HG03175 (cell line): Measurements from ENCODE around the gene IDH1.
"Not testable (repeated sequence)": the region's sequence is repeated elsewhere in the genome, so short reads cannot be mapped to it uniquely, and the experiment has no call there.

ENCODE experiments used
- ATAC-seq: cut with Tn5 transposase; IDR thresholded peaks from one replicate; pipeline ENCODE4 v1.9.1; 2021; ENCODE audit warnings: mild to moderate bottlenecking, moderate library complexity; ENCODE audit not compliant: unreplicated experiment

Gene IDH1

DNA sequence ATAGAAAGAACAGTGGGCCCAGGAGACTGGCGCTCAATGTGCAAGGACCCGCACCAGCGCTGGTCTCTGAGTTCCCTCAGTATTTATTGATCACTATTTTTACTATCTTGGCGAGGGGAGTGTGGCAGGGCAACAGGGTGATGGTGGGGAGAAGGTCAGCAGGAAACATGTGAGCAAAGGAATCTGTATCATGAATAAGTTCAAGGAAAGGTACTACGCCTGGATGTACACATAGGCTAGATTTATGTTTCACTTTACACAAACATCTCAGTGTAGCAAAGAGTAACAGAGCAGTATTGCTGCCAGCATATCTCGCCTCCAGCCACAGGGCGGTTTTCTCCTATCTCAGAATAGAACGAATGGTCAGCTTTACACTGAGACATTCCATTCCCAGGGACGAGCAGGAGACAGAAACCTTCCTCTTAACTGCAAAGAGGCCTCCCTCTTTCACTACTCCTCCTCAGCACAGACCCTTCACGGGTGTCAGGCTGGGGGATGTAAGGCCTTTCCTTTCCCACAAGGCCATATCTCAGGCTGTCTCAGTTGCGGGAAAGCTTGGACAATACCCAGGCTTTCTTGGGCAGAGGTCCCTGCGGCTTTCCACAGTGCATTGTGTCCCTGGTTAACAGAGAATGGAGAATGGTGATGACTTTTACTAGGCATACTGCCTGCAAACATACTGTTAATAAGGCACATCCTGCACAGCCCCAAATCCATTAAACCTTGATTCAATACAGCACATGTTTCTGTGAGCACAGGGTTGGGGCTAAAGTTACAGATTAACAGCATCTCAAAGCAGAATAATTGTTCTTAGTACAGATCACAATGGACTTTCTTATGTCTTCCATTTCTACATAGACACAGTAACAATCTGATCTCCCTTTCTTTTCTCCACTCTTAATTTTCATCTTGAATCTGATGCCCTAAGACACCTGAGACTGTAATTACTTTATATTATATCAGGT is 2.3 kb upstream of the IDH1 start:
- ATAC-seq, result not testable (repeated sequence)

DNA sequence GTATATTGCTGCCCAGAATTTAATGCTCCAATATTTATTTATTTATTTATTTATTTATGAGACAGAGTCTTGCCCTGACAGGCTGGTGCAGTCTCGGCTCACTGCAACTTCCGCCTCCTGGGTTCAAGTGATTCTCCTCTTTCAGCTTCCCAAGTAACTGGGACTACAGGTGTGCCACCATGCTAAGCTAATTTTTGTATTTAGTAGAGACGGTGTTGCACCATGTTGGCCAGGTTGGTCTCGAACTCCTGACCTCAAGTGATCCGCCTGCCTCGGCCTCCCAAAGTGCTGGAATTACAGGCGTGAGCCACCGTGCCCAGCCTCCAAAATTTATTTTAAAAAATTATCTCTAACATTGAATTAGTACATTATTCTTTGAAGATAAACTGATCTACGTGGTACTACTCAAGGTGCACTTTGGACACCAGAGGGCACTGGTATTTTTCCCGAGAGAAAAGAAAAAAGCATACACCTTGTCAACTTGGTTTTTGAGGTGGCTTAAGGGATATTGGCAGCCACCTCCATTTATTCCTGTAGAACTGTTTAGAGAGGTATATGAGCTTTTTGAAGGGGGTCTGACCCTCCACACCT is 1.4 kb upstream of the IDH1 start:
- no peak for ATAC-seq

DNA sequence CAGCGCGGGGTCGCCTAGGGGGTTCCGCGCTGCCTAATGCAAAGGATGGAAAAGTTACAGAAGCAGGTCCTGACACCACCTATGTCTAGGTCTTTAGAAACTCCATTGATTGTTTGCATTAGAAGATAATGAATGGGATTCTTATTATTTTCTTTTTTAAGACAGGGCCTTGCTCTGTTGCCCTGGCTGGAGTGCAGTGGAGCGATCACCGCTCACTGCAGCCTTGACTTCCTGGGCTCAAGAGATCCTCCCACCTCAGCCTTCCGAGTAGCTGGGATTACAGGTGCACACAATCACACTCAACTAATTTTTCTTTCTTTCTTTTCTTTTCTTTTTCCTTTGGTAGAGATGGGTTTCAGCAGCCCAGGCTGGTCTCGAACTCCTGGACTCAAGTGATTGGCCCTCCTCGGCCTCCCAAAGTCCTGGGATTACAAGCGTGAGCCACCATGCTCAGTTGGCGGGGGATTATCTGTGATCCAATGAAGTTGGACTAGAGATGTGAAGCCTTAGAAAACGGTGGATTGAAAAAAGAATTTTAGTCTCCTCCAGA is 761 bp upstream of the IDH1 start:
- ATAC-seq, result peak; percentile 11

DNA sequence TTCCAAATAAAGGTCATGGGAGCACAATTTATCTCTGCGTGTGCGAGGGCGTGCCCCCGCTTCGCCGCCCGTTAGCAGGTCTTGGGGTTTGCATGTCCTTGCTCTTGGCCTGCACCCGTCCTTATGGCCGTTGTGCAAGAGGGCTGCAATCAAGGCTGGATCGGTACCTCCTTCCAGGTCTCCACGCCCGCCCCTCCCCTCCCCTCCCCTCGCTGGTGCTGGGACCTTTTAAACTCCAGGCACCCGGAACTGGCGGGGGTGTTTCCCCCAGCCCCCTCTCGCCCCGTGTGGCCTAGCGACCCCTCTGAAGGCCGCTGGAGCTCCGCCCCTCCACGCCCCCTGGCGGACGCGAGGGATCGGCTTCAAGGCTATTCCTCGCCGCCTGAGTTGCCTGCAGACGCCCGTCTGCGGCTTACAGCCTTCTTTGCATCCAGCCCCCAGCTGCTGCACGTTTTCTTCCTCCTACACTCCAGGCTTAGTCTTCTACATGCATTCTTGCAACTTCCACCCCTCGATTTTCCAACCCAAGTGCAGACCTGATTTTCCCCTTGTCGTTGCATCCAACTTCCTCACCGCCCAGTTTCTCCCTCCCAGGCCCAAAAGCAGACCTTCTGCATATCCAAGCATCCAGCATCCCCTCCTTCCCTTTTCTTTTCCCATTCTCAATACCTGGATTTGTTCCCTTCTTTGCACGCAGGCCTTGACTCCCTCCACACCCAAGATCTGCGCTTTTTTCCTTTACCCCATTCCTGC is 577 bp downstream of the IDH1 start:
- ATAC-seq, result peak; percentile 77

DNA sequence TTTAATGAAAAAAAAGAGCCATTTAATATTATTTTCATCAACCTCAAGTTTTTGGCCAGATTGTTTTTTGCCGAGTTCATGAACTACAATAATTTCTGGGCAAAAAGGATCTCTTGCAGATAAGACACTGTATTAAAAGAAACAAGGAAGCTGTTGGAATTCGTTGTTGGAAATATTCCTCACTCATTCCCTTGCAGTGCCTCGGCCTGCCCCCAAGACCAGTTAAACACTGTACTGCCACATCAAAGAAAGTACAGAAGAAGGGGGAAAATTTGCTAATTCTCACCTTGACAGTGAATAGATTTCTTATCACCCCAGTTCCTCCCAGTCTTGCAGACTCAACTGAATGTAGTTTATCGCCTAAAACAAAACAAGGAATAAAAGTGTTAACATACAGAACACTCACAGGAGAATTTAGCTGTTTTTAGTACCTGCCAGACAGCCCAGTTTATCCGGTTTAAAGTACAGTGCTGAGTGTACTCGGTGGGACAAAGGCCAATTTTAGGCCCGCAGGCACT is 1.2 kb downstream of the IDH1 start:
- ATAC-seq, result no peak

DNA sequence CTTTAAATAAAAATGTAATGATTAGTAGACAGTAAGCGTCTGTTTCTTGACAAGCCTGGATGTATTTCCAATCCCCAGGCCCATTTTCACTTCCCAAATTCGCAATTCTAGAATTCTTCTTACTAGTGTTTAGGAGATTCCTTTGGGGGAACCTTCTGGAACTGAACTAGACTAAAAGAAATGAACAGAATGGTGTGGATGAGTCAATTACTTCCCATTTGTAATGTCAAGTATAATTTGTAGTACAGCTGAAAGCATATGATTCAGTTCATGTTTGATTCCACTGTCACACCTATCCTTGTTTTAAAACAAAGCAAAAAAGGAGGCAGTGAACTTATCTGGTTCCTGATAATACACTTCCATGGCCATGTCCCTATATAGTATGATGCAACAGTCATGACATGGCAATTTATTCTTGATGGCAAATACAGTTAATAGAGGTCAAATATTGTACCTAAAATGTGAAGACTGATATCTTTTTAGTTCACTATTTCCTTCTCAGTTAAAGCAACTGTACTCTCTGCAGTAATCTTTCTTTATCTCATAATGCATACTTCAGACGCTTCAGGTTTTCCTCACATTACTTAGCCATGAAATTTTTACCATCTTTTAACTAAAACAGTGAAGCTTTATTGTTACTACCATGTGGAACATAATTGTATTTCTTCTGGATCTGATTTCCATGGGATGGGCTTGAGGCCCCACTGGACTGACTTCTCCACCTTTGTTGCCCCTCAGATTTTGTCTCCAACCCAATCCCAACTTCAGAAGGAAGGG is 2.0 kb downstream of the IDH1 start:
- no peak for ATAC-seq

DNA sequence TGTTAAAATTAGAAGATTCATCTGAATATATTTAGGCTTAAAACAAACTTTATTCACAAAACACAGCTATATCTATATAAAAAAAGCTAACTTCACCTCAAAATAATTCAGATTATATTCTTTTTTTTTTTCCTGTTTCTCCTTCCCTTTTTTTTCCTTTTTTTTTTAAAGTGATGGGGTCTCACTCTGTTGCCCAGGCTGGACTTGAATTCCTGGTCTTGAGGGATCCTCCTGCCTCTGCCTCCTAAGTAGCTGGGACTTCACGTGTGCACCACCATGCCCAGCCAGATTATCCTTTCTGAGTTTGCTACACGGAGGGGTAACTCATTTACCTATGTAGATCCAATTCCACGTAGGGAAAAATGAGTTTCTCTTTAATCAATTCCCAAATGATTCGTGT is 3.8 kb downstream of the IDH1 start:
- no peak for ATAC-seq

DNA sequence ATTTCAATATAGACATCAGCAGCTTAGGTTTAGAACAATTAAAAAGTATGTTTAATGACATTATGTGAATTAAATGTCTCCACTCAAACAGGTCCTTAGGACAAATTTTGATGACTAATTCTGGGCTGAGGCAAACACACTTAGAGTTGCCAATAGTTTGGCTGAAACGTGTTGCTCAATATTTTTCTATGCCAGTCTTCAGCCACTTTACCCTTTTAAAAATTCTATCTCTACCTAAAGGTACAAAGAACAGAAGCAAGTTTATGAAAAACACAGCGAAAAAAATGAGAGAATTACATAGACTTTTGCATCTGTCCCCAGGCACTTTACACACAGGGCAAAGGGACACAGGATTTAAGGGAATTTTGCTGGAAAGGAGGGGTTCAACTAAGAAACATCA is 4.5 kb downstream of the IDH1 start:
- no peak for ATAC-seq

DNA sequence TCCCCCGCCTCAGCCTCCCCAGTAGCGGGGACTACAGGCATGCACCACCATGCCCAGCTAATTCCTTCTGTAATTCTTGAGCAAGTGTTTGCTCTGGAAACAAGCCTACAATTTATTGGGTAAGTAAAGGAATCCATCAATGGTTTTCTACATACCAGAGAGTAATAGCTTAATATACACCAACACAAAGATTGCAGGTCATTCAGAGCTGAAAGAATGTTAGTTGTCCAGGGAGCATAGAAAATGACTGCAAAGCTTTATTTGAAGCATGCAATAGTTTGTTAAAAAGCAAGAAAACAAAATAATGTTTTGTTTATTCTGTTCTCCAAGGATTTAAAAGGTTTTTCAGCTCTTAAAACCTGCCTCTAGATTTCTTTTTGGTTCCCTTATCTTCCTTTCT is 5.6 kb downstream of the IDH1 start:
- ATAC-seq, result no peak

DNA sequence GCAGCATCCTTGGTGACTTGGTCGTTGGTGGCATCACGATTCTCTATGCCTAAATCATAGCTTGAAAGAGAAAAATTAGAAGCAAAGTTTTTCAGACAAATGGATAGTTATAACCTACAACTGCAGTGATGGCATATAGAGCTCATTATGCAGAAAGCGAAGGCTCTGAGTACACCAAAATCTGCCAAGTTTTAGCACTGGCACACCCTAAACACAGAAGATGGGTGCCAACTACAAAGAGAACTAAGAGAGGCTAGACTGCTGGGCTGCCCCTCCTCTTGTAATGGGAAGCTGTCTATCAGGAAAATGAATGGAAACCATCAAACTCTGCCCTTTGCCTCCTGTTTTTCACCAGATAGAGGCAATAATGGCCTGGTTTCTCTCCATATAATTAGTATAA is 6.3 kb downstream of the IDH1 start:
- no peak for ATAC-seq

DNA sequence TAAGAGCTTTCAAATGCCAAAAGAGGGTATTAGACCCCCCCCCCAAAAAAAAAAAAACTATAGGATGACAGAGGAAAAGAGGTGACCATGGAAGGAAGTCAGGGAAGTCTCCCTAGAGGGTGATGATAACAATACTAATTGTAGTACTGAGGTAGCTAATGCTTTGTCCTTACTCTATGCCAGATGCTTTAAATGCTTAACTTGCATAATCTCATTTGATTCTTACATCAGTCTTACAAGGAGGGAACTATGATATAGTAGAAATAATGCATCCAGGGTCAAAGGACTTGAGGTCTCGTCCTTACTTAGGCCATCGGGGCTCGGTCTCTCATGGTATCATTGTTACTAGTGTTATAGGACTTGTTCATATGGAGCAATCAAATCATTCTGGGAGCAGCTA is 9.1 kb downstream of the IDH1 start:
- no peak for ATAC-seq

DNA sequence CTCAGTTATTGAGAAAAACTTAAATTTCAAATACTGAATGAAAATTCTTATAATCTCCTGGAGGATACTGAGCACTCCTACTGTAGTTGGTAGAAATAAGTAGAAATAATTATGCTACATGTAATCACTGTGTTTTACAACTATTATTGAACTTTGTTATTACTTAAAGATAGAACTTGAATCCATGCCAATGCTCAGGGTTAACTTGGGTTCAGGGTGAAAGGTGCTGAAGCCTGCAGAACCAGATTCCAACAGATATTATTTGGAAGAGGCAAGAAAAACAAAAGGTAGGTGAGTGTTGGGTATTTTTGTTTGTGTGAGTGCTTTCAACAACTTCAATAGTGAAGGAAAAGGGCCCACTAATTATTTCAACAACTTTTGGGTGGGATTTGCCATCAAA is 10.4 kb downstream of the IDH1 start:
- ATAC-seq, result no peak

DNA sequence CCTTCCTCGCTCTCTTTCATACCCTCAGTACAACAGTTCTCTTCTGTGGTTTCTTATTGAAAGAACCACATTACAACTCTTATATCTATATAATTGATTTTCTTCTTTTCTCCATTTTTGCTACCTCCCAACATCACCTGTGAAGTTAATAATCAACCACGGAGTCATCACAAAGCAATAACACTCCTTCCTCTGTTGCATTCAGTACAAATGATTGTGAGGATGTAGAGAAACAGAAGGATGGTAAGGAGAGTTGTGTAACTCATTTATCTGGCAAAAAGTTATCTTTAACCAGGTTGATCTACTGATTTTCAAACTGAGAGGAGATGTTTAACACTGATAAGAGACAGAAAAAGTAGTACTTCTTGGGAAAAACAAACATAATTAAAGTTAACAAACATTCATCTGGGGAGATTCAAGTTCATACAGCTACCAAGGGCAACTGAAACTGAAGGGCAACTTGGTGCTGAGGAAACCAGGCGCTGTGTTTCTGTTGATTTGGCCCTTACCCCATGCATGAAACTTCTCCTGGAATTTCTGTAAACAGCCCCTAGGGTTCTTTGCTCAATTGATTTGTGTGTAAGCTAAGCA is 14.2 kb downstream of the IDH1 start:
- no peak for ATAC-seq

DNA sequence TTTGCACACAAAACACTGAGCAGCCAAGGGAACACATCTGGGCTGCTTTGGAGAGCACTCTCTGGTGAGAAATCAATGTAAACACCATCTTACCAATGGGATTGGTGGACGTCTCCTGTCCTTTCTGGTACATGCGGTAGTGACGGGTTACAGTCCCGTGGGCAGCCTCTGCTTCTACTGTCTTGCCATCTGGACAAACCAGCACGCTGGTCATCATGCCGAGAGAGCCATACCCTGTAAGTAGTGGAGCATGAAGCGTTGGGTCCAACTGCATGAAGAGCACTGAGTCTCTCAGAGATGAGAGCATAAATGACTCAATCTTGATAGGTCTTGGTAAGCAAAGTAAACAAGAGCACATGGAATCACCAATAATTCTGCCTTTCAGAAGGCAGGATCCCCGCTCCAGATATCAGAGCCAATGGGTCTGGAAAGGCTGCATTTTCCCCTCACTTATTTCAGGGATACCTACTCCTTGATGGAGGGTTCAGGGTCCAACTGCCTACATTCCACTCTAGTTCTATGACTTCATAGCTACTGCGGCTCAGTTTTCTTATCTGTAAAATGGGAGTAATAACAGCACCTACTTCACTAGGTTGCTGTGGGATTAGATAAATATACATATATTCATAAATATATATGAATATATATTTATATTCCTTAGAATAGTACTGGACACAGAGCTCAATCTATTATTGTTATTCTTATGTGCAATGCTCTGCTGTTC is 14.9 kb downstream of the IDH1 start:
- no peak for ATAC-seq

DNA sequence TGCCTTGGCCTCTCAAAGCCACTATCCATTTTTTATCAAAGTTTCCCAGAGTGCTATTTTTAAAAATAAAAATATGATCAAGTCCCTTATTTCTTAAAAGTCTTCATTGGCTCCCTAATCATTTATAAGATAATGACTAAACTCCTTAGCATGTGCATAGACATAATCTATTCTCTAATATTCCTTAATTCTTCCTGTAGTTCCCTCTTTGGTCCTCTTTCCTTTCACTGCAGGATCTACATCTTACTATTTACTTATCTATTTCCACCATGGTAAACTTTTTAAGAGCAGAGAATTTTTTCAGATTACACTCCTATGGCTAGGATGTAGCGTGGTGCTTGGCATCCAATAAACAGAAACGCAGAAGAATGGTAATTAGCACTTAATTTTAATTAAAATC is 19.0 kb downstream of the IDH1 start:
- no peak for ATAC-seq

DNA sequence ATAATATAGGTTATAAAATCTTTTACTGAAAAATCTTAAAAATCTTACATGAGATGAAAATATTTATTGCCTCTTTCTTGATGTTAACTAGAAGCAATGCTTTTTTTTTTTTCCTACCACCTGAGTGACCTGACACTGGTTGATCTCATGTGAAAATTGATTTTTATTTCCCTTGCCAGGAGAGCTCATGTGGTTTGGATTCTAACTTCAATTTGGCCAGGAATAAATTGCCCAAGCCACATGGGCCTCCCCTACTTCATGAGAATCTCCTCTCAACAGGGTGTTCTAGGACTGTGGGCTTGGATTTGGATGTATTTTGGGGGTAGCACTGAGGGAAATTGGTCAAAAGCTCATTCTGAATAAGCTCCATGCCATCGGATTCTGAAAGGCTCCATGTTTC is 20.1 kb downstream of the IDH1 start:
- ATAC-seq, result no peak

DNA sequence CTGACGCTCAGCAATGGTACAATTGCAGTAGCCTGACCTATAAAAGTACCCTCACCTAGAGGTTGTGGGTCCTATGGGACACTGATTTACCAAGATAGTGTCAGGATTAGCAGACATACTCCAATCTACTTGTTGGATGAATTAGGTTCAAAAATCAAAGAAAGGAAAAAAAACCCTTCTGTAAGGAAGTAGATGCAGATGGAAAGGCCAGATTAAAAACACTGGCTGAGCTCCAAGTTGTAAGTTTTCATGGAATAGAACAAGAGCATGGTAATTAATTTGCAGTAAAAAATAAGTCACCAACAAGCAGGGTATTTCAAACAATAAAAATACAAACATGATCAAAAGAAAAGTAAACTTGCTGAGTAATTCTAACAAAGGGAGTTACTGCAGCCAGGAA is 26.4 kb downstream of the IDH1 start:
- no peak for ATAC-seq

DNA sequence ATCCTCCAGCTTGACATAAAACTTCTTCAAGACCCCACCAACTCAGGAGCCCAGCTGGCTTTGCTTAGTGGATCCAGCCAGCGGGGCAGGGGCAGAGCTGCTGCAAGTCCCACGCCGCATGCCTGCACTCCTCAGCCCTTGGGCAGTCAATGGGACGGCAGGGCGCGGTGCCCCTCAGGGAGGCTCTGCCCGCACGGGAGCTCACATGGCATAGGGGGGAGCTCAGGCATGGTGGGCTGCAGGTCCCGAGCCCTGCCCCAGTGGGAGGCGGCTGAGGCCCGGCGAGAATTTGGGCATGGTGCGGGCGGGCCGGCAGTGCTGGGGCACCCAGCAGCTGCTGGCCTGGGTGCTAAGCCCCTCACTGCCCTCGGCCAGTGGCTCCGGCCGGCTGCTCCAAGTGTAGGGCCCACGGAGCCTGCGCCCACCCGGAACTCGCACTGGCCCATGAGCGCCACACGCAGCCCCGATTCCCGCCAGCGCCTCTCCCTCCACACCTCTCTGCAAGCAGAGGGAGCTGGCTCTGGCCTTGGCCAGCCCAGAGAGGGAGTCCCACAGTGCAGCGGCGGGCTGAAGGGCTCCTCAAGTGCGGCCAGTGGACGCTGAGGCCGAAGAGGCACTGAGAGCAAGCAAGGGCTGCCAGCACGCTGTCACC is 27.2 kb downstream of the IDH1 start:
- no peak for ATAC-seq

DNA sequence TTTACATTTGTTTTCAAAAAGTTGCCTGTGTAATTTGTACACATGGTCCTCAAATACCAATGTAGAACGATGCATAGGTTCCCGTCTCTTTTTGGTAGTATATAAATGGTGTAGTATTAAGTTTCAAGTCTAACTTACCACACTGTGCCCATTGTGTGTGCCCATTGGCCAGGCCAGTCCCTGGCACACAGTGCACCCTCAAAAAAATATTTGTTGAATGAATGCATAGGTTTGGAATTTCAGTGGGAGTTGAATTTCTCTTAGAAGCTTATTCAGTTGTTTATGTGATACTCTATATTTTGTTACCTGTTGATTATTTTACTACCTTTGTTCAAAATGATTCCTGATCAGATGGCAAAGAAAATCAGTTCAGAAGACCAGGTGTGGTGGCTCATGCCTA is 30.1 kb downstream of the IDH1 start:
- ATAC-seq, result no peak
